Activated naive CD8-positive, alpha-beta T cell treated with anti-CD3 and anti-CD28 coated beads, Interleukin-2, amount 10 ng/mL, durations not matched to agents 7 days and 5 days (primary cell): ENCODE data around the gene SARDH. TPM values are rescaled to one million over a fixed set of nuclear protein-coding genes. Genes with fewer than 3 reads are reported as not detected.
"Not testable (repeated sequence)": the region's sequence is repeated elsewhere in the genome, so short reads cannot be mapped to it uniquely, and the experiment has no call there.

Experiments used
- ATAC-seq: fragments of 150-1000 bp; cut with Tn5 transposase; one replicate; pipeline ENCODE4 v1.10.0; 2021; ENCODE audit warnings: low read depth, moderate library complexity
- POLR2A ChIA-PET: fragments of 350-600 bp; sonication (Branson Sonifier 250); formaldehyde crosslinking; loops from one replicate; lab custom pipeline; 2021; ENCODE audit warnings: antibody characterized with exemption; lab: Charles Lee
- DNase-seq: peaks from one replicate; pipeline ENCODE4 v3.0.0; 2021
- H3K27ac Mint-ChIP-seq: one replicate; pipeline ENCODE4 v1.8.0; 2022; ENCODE audit warnings: mild to moderate bottlenecking, mixed read lengths
- H3K27me3 Mint-ChIP-seq: one replicate; pipeline ENCODE4 v1.8.0; 2022; ENCODE audit warnings: mild to moderate bottlenecking, moderate library complexity, mixed read lengths
- H3K36me3 Mint-ChIP-seq: one replicate; pipeline ENCODE4 v1.8.0; 2021; ENCODE audit warnings: mild to moderate bottlenecking, mixed read lengths
- H3K4me1 Mint-ChIP-seq: one replicate; pipeline ENCODE4 v1.8.0; 2021; ENCODE audit warnings: mixed read lengths
- H3K4me3 Mint-ChIP-seq: one replicate; pipeline ENCODE4 v1.8.0; 2022; ENCODE audit warnings: mild to moderate bottlenecking, moderate library complexity, mixed read lengths
- H3K9me3 Mint-ChIP-seq: one replicate; pipeline ENCODE4 v1.8.0; 2021; ENCODE audit warnings: mixed read lengths
- total RNA-seq, 2 experiments: library from RNA; stranded (reverse); gene quantifications; one replicate each; pipeline ENCODE4 v1.2.3, GENCODE V29; 2021

Gene SARDH
- total RNA-seq, 2 experiments from 2014 or later = 1.6 to 2.3 TPM

DNA sequence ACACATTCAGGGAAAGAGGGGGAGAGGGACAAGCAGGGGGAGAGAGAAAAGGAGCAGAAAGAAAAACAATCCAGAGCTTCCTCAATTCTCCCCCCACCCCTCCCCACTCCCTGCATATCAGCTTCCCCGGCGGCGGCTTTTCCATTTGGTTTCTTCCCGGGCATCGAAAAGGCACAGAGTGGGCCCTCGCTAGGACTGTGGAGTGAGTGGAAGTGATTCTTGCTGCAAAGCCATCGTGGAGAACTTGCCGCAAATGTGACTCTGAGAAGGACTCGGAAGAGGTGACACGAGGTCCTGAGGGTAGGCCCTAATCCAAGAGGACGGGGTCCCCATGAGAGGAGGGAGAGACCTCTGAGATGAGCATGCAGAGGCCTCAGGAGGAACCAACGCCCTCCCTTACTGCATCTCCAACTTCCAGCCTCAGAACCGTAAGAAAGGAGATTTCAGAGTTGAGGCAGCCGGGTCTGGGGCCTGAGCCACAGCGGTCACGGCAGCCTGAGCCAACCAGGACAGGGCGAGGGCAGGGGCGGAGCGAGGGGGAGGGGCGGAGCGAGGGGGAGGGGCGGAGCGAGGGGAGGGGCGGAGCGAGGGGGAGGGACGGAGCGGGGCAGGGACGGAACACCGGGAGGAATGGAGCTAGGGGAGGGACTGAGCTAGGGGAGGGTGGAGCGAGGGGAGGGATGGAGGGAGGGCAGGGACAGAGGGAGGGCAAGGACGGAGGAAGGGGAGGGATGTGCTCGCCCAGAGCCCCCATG, 21.2 kb upstream of the SARDH start:
- Mint-ChIP-seq H3K27me3 (peaks cover 8% of the 10 kb centered on the region), H3K4me1 (no peaks in the 10 kb centered on the region), H3K36me3 (no peaks in the 10 kb centered on the region), H3K4me3 (no peak overlapping the region), H3K27ac (no peak overlapping the region), H3K9me3 (peaks cover 2% of the 10 kb centered on the region)
- no peak for ATAC-seq
- POLR2A ChIA-PET = no interaction called here
- DNase-seq = peak; percentile 10

DNA sequence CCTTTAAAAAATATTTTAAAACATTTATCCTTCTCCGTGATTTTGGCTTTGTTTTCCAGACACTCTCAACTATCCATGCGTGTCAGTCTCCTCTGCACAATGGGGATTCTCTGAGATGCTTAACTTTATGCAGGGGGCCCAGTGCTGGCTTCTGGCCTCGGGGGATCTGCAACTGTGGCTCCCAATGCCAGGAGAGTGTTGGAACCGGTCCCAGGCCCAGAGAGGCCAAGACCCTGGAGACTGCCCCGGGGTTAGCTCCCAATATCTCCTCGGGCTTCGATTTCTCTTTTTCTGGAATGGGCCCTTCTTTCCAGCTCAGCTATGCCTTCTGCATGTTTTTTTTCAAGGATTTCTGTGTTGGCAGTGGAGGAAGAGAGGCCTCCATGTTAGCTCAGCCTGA, 20.1 kb upstream of the SARDH start:
- no peaks in the 10 kb centered on the region for H3K36me3 Mint-ChIP-seq
- no peaks in the 10 kb centered on the region for H3K4me1 Mint-ChIP-seq
- no peak overlapping the region for H3K4me3 Mint-ChIP-seq
- POLR2A ChIA-PET = no interaction called here
- no peak overlapping the region for H3K27ac Mint-ChIP-seq
- DNase-seq (no peak), ATAC-seq (no peak)
- H3K27me3 Mint-ChIP-seq = peaks cover 12% of the 10 kb centered on the region
- no peaks in the 10 kb centered on the region for H3K9me3 Mint-ChIP-seq

DNA sequence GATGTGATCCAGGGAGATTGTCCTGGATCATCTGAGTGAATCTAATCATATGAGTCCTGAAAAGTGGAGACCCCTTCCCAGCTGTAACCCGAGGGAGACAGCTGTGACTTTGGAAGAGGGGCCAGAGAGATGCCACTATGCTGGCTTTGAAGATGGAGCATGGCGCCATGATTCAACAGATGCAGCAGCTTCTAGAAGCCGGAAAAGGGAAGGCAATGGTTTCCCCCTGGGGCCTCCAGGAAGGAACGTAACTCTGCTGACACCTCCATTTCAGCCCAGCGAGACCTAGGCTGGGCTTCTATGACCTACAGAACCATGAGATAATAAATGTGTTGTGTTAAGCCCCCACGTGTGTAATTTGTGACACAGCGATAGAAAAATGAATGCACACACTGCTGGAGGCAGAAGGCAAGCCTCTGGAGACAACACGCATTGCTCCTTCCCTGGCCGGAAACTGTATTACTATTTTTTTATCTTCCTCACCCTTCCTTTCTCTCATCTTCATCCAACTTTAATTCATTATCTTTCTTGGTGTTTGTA, 16.6 kb upstream of the SARDH start:
- no peak for ATAC-seq
- Mint-ChIP-seq H3K27me3 (peaks cover 27% of the 10 kb centered on the region), H3K36me3 (no peaks in the 10 kb centered on the region), H3K9me3 (no peaks in the 10 kb centered on the region), H3K4me3 (no peak overlapping the region), H3K4me1 (peaks cover 6% of the 10 kb centered on the region), H3K27ac (no peak overlapping the region)
- POLR2A ChIA-PET = no interaction called here
- no peak for DNase-seq

- peak; percentile 9 for DNase-seq
- Mint-ChIP-seq H3K4me3 (no peak overlapping the region), H3K36me3 (no peaks in the 10 kb centered on the region), H3K27me3 (peaks cover 31% of the 10 kb centered on the region), H3K4me1 (peaks cover 6% of the 10 kb centered on the region), H3K9me3 (no peaks in the 10 kb centered on the region), H3K27ac (no peak overlapping the region)
- ATAC-seq = no peak
- POLR2A ChIA-PET = no interaction called here
These were observed 16.0 kb upstream of the SARDH start for GRCh38 chr9:133754187-133754586.

GRCh38 chr9:133752739-133753446, 14.7 kb upstream of the SARDH start:
- H3K9me3 Mint-ChIP-seq = no peaks in the 10 kb centered on the region
- ATAC-seq (no peak), DNase-seq (no peak)
- H3K4me3 Mint-ChIP-seq = peak overlapping the region; percentile 23
- H3K4me1 Mint-ChIP-seq = peaks cover 6% of the 10 kb centered on the region
- H3K27ac Mint-ChIP-seq = no peak overlapping the region
- H3K27me3 Mint-ChIP-seq = peaks cover 40% of the 10 kb centered on the region
- H3K36me3 Mint-ChIP-seq = no peaks in the 10 kb centered on the region
- POLR2A ChIA-PET = no interaction called here

DNA sequence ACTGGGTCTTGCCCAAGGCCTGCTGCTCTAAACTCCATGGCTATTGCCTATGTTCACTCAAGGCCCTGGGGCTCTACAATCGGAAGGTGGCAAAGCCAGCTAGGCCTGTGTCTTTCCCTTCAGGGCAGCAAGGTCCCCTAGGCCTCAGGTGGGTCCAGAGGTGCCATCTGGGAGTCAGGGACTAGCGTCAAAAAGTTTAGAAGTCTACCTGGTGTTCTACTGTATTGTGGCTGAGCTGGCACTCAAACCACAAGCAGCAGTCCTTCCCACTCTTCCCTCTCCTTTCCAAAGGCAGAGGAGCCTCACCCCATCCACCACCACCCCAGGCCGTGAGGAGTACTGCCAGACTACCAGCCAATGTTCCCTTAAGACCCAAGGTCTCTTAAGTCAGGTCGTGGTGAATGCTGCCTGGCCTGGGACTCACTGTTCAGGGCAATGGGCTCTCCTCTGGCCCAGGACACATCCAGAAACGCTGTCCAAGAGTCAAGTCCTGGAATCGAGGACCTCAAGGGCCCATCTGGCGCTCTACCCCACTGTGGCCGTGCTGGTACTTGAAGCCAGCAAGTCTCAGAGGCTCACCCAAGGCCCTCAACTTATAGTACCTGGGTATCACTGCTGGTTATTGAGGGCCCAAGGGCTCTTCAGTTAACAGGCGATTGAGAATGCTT, 13.0 kb upstream of the SARDH start:
- H3K4me3 Mint-ChIP-seq = no peak overlapping the region
- POLR2A ChIA-PET = no interaction called here
- H3K27me3 Mint-ChIP-seq = peaks cover 52% of the 10 kb centered on the region
- DNase-seq = peak; percentile 9
- H3K9me3 Mint-ChIP-seq = no peaks in the 10 kb centered on the region
- no peak overlapping the region for H3K27ac Mint-ChIP-seq
- H3K36me3 Mint-ChIP-seq = no peaks in the 10 kb centered on the region
- ATAC-seq = no peak
- peaks cover 6% of the 10 kb centered on the region for H3K4me1 Mint-ChIP-seq

DNA sequence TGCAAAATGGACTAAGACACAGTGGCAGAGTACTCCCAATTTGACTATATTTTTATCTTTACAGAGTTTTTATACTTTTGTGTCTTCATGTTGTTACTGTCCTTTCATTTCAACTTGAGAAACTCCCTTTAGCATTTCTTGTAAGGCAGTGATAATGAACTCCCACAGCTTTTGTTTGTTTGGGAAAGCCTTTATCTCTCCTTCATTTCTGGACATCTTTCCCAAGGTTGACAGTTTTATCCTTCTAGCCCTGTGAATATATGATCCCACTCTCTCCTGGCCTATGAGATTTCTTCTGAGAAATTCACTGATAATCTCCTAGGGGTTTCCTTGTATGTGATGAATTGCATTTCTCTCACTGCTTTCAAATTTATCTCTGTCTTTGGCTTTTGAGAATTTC, 9.2 kb upstream of the SARDH start:
- POLR2A ChIA-PET = no interaction called here
- Mint-ChIP-seq H3K4me1 (peaks cover 2% of the 10 kb centered on the region), H3K27me3 (peaks cover 37% of the 10 kb centered on the region), H3K4me3 (no peak overlapping the region), H3K27ac (no peak overlapping the region), H3K9me3 (no peaks in the 10 kb centered on the region), H3K36me3 (no peaks in the 10 kb centered on the region)
- no peak for DNase-seq
- ATAC-seq = no peak

- DNase-seq, POLR2A ChIA-PET, H3K27ac Mint-ChIP-seq, ATAC-seq, H3K36me3 Mint-ChIP-seq, H3K9me3 Mint-ChIP-seq, H3K4me1 Mint-ChIP-seq, H3K4me3 Mint-ChIP-seq: not testable (repeated sequence)
- peaks cover 31% of the 10 kb centered on the region for H3K27me3 Mint-ChIP-seq
These were observed 6.4 kb upstream of the SARDH start for GRCh38 chr9:133744528-133744927.

GRCh38 chr9:133742849-133743444, 4.8 kb upstream of the SARDH start:
- DNase-seq = peak; percentile 83
- Mint-ChIP-seq H3K36me3 (no peaks in the 10 kb centered on the region), H3K4me3 (no peak overlapping the region), H3K27me3 (peaks cover 18% of the 10 kb centered on the region), H3K4me1 (no peaks in the 10 kb centered on the region), H3K9me3 (no peaks in the 10 kb centered on the region), H3K27ac (no peak overlapping the region)
- POLR2A ChIA-PET = no interaction called here
- ATAC-seq = peak; percentile 74

GRCh38 chr9:133742251-133742650, 4.1 kb upstream of the SARDH start:
- Mint-ChIP-seq H3K27ac (no peak overlapping the region), H3K9me3 (no peaks in the 10 kb centered on the region), H3K4me1 (no peaks in the 10 kb centered on the region), H3K36me3 (no peaks in the 10 kb centered on the region), H3K4me3 (no peak overlapping the region), H3K27me3 (peaks cover 12% of the 10 kb centered on the region)
- POLR2A ChIA-PET = no interaction called here
- DNase-seq (no peak), ATAC-seq (no peak)

GRCh38 chr9:133741716-133742115, 3.6 kb upstream of the SARDH start:
- peaks cover 9% of the 10 kb centered on the region for H3K27me3 Mint-ChIP-seq
- no peaks in the 10 kb centered on the region for H3K9me3 Mint-ChIP-seq
- POLR2A ChIA-PET = no interaction called here
- no peak overlapping the region for H3K4me3 Mint-ChIP-seq
- H3K4me1 Mint-ChIP-seq = no peaks in the 10 kb centered on the region
- H3K27ac Mint-ChIP-seq = no peak overlapping the region
- no peak for ATAC-seq
- DNase-seq = no peak
- H3K36me3 Mint-ChIP-seq = no peaks in the 10 kb centered on the region

DNA sequence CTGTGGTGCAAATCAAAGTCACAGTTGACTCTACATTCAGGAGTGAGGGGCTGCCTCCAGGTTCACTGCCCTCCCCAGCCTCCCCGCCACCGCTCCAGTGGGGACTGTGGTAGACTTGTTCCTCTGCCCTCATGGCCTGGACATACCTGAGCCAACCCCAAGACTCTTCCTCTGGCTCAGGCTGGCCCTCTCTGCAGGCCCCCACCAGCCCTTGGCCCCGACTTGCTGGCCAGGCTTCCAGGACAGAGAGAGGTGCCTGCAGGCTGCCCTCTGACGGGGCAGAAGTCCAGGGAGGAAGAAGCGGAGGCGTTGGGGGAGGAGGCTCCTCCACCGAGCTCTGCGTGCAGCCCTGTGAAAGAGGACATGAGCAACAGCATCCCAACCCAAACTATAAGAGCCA, 2.8 kb upstream of the SARDH start:
- POLR2A ChIA-PET = no interaction called here
- H3K9me3 Mint-ChIP-seq = no peaks in the 10 kb centered on the region
- no peak overlapping the region for H3K4me3 Mint-ChIP-seq
- ATAC-seq = no peak
- no peaks in the 10 kb centered on the region for H3K36me3 Mint-ChIP-seq
- H3K4me1 Mint-ChIP-seq = no peaks in the 10 kb centered on the region
- H3K27ac Mint-ChIP-seq = no peak overlapping the region
- DNase-seq = no peak
- H3K27me3 Mint-ChIP-seq = peaks cover 6% of the 10 kb centered on the region
